GM12891 (cell line): ENCODE data around the gene HSPB9.
"Not testable (repeated sequence)": the region's sequence is repeated elsewhere in the genome, so short reads cannot be mapped to it uniquely, and the experiment has no call there.

ENCODE experiments used
- DNase-seq: peaks from one replicate; pipeline ENCODE4 v3.0.0; 2011; ENCODE audit warnings: low spot score; ENCODE audit not compliant: insufficient read length
- FAIRE-seq: peaks from 2 replicates; lab custom pipeline; 2011; peaks lifted over from hg19 to GRCh38; lab: Jason Lieb, UNC
- PAX5 ChIP-seq: IDR thresholded peaks from 2 replicates; pipeline ENCODE4 v1.6.1; 2011; ENCODE audit warnings: low read length, moderate library complexity, mild to moderate bottlenecking; ENCODE audit not compliant: insufficient read depth, severe bottlenecking
- POLR2A ChIP-seq: IDR thresholded peaks from 2 replicates; pipeline ENCODE4 v1.6.1; 2011; ENCODE audit warnings: low read depth, low read length, control low read depth
- POLR2AphosphoS5 ChIP-seq: IDR thresholded peaks from 2 replicates; pipeline ENCODE4 v1.6.1; 2011; ENCODE audit warnings: low read depth, low read length, control low read depth
- POU2F2 ChIP-seq: IDR thresholded peaks from 2 replicates; pipeline ENCODE4 v1.6.1; 2011; ENCODE audit warnings: low read depth, mild to moderate bottlenecking, control low read depth, low read length, moderate library complexity
- SPI1 ChIP-seq: IDR thresholded peaks from 2 replicates; pipeline ENCODE4 v1.6.1; 2011; ENCODE audit warnings: low read depth, low read length, control low read depth
- TAF1 ChIP-seq: IDR thresholded peaks from 2 replicates; pipeline ENCODE4 v1.6.1; 2011; ENCODE audit warnings: low read depth, low read length, control low read depth

The HSPB9 gene

GRCh38 chr17:42141382-42141781 lies 18.8 kb downstream of the HSPB9 start:
- DNase-seq (no peak), FAIRE-seq (no peak)
- TF ChIP-seq POLR2A: no peak
- no peak for TF ChIP-seq PAX5
- TF ChIP-seq TAF1: no peak
- TF ChIP-seq SPI1: no peak
- TF ChIP-seq POU2F2: no peak
- no peak for TF ChIP-seq POLR2AphosphoS5

DNA sequence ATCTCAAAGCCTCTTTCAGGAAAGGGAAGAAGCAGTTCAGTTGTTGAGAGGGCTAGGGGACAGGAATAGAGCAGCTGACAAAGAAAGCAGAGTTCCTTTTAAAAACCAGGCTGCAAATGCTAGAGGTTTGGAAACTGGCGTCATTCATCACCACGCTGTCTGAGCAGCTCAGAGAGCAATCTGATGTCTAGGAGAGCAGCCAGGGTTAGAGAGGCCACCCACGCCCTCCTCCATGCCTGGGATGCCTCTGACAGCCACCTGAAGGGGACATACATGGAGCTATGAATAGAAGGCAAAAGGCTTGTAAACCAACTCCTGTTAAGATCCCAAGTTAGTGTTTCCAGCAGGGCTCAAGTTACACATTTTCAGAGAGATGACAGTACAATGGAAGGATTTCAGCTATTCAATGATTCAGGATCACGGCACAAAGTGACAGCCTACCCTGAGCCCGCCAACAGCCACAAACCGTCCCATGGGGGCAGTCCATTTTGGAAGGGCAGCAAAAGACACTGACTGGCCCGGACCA lies 19.8 kb downstream of the HSPB9 start:
- FAIRE-seq (no peak), DNase-seq (no peak)
- TF ChIP-seq TAF1: no peak
- no peak for TF ChIP-seq PAX5
- no peak for TF ChIP-seq POU2F2
- TF ChIP-seq POLR2A: no peak
- TF ChIP-seq POLR2AphosphoS5: no peak

- FAIRE-seq, DNase-seq: not testable (repeated sequence)
These were observed 20.5 kb downstream of the HSPB9 start for GRCh38 chr17:42143138-42143537.

DNA sequence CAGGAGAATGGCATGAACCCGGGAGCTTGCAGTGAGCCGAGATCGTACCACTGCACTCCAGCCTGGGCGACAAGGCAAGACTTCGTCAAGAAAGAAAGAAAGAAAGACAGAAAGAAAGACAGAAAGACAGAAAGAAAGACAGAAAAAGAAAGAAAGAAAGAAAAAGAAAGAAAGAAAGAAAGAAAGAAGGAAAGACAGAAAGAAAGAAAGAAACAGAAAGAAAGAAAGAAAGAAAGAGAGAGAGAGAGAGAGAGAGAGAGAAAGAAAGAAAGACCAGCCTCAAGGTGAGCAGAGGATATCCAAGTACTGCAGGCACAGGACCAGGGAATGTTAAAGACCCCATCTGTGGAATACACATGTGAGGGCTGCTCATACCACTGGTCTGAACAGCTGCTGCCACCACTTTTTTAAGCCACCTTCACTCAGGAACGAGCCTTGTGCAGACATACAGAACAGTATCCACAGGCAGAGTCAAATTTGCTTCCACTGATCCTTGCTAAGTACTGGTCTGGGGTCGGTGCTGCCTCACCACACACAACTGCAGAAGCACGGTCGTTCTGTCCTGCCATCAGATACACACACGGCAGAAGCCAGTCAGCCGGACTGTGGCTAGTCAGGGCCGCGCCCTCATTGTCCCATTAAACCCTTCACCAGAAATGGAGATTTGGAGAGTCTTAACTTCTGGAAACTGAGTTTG lies 24.5 kb downstream of the HSPB9 start:
- DNase-seq (no peak), FAIRE-seq (no peak)
- TF ChIP-seq POU2F2 (no peak), PAX5 (no peak), POLR2A (no peak), POLR2AphosphoS5 (no peak), SPI1 (no peak), TAF1 (no peak)

GRCh38 chr17:42153919-42154742 lies 31.5 kb downstream of the HSPB9 start:
- peak; percentile 76 for FAIRE-seq
- TF ChIP-seq POU2F2 (no peak), PAX5 (no peak), POLR2A (no peak), SPI1 (peak; percentile 41; the same call in 1 of the 2 replicates), POLR2AphosphoS5 (no peak), TAF1 (no peak)
- DNase-seq: no peak

DNA sequence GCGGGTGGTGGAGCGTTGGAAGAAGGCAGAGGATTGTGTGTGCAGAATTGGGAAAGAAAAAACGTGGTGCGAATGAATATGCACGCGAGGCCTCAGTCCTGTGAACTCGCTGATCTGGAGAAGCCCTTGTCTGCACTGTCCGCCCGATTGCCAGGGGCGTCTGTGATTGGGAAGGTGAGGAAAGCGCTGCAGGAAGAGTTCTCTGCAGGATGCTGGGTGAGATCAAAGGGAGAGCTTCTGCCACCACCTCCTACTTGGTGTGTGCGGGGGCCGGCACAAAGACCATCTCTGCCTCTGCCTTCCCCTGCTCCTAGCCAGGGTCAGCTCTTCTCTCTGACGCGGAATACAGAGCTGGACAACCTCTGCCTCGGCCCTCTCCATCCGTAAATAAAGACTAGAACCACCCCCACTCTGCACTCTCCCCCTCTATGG lies 33.0 kb downstream of the HSPB9 start:
- FAIRE-seq: no peak
- TF ChIP-seq POU2F2: no peak
- no peak for TF ChIP-seq TAF1
- TF ChIP-seq PAX5: no peak
- no peak for TF ChIP-seq SPI1
- no peak for TF ChIP-seq POLR2A
- no peak for TF ChIP-seq POLR2AphosphoS5
- DNase-seq: no peak

- DNase-seq (no peak), FAIRE-seq (no peak)
- TF ChIP-seq TAF1 (no peak), POLR2A (no peak), SPI1 (no peak), POU2F2 (no peak), POLR2AphosphoS5 (no peak), PAX5 (no peak)
These were observed 37.4 kb downstream of the HSPB9 start for GRCh38 chr17:42159796-42160530.

DNA sequence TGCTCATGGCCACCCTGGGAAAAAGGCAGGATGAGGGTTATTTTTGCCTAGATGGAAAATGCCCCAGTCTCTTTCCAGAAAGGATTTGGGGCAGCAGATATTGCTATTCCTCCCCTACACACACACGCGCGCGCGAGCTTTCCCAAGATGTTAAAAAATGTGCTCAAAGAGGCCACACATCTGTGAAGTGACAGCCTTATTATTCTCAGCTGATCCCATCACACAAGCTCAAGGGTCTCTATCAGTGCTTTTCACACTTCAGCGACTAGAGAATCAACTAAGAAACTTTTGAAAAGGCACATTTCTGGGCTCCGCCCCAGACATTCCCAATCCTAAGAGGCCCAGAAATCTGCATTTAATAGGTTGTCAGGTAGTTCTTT lies 37.9 kb downstream of the HSPB9 start:
- TF ChIP-seq POU2F2: no peak
- no peak for TF ChIP-seq TAF1
- no peak for TF ChIP-seq PAX5
- TF ChIP-seq SPI1: no peak
- DNase-seq: no peak
- FAIRE-seq: no peak

DNA sequence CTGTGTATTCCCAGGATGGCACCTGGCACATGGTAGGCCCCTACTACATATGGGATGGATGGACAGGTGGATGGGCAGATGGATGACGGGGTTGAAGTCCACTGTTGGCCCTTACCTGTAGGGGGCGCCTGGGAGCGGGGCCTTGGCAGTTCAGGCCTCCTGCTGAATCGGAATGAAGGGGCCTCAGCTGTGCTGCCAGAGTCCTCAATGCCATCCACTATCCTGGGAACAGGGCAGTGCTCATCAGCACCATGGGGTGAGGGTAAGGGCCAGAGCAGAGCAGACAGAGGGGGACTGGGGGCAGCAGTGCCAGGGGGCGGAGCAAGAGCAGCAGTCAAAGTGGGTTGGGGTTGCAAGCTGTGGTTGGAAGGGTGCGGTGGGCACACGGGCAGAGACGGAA lies 40.5 kb downstream of the HSPB9 start:
- DNase-seq: no peak
- FAIRE-seq: peak; percentile 31
- TF ChIP-seq POLR2A (no peak), PAX5 (no peak)
